Choroid plexus epithelial cell (primary cell): ENCODE measurements around the gene ZDHHC14.

Experiments used
- DNase-seq: peaks from one replicate; pipeline ENCODE4 v3.0.0-alpha.2; 2010; ENCODE audit warnings: low read depth
- H3K4me3 ChIP-seq: 2 replicates; pipeline ENCODE4 v1.5.1; 2011; ENCODE audit warnings: low read depth, mild to moderate bottlenecking, control low read depth, low read length, moderate library complexity
- CTCF ChIP-seq: conservative IDR thresholded peaks from 2 replicates; pipeline ENCODE4 v1.5.1; 2011; ENCODE audit warnings: low read depth, mild to moderate bottlenecking, control low read depth, inconsistent platforms, low read length, moderate library complexity

ZDHHC14 gene

GRCh38 chr6:157368359-157369049 lies 12.5 kb upstream of the ZDHHC14 start:
- DNase-seq, result no peak
- no peak overlapping the region for H3K4me3 ChIP-seq
- no peak for TF ChIP-seq CTCF

- TF ChIP-seq CTCF, result no peak
- no peak for DNase-seq
- no peak overlapping the region for H3K4me3 ChIP-seq
These were observed 10.2 kb upstream of the ZDHHC14 start for GRCh38 chr6:157370755-157371154.

GRCh38 chr6:157372501-157373280 lies 8.3 kb upstream of the ZDHHC14 start:
- no peak for DNase-seq
- H3K4me3 ChIP-seq, result no peak overlapping the region
- no peak for TF ChIP-seq CTCF

- TF ChIP-seq CTCF, result no peak
- DNase-seq, result no peak
- no peak overlapping the region for H3K4me3 ChIP-seq
These were observed 6.0 kb upstream of the ZDHHC14 start for GRCh38 chr6:157374889-157375443.

- no peak for TF ChIP-seq CTCF
- no peak overlapping the region for H3K4me3 ChIP-seq
- no peak for DNase-seq
These were observed 4.7 kb upstream of the ZDHHC14 start for GRCh38 chr6:157376241-157376640.

GRCh38 chr6:157376706-157377230 lies 4.2 kb upstream of the ZDHHC14 start:
- no peak for DNase-seq
- no peak for TF ChIP-seq CTCF
- H3K4me3 ChIP-seq, result no peak overlapping the region
